ENCODE data around the gene UBE2H.

GRCh38 chr7:129947049-129947448, 5.7 kb downstream of the UBE2H start:
- TF ChIP-seq POLR2A (IDR thresholded peaks at IDR 0.05; ENCODE audit: low read depth, low read length) (no peak), BHLHE40 (IDR thresholded peaks at IDR 0.05; ENCODE audit: low read depth, low read length) (no peak), MAZ (IDR thresholded peaks at IDR 0.05; ENCODE audit: borderline replicate concordance, low read depth, low read length) (no peak), CEBPB (IDR thresholded peaks at IDR 0.05; ENCODE audit: low read depth, low read length) (no peak), ELK1 (IDR thresholded peaks at IDR 0.05; ENCODE audit: borderline replicate concordance, low read depth, low read length) (no peak), SMC3 (IDR thresholded peaks at IDR 0.05; ENCODE audit: low read depth, low read length) (no peak), RAD21 (IDR thresholded peaks at IDR 0.05; ENCODE audit: low read length) (no peak), RCOR1 (IDR thresholded peaks at IDR 0.05; ENCODE audit: insufficient replicate concordance, low read length) (no peak), MAFK (IDR thresholded peaks at IDR 0.05; ENCODE audit: low read depth, low read length) (no peak), RFX5 (IDR thresholded peaks at IDR 0.05; ENCODE audit: low read depth, low read length) (no peak)
- TF ChIP-seq, protein P1, sequence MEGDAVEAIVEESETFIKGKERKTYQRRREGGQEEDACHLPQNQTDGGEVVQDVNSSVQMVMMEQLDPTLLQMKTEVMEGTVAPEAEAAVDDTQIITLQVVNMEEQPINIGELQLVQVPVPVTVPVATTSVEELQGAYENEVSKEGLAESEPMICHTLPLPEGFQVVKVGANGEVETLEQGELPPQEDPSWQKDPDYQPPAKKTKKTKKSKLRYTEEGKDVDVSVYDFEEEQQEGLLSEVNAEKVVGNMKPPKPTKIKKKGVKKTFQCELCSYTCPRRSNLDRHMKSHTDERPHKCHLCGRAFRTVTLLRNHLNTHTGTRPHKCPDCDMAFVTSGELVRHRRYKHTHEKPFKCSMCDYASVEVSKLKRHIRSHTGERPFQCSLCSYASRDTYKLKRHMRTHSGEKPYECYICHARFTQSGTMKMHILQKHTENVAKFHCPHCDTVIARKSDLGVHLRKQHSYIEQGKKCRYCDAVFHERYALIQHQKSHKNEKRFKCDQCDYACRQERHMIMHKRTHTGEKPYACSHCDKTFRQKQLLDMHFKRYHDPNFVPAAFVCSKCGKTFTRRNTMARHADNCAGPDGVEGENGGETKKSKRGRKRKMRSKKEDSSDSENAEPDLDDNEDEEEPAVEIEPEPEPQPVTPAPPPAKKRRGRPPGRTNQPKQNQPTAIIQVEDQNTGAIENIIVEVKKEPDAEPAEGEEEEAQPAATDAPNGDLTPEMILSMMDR (conservative IDR thresholded peaks at IDR 0.05; ENCODE audit: low read depth, low read length), result no peak
- TF ChIP-seq, protein P2, sequence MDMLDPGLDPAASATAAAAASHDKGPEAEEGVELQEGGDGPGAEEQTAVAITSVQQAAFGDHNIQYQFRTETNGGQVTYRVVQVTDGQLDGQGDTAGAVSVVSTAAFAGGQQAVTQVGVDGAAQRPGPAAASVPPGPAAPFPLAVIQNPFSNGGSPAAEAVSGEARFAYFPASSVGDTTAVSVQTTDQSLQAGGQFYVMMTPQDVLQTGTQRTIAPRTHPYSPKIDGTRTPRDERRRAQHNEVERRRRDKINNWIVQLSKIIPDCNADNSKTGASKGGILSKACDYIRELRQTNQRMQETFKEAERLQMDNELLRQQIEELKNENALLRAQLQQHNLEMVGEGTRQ (IDR thresholded peaks at IDR 0.05; ENCODE audit: low read depth, low read length), result no peak

Measured in IMR-90 (cell line).